ENCODE results near the gene FANCD2OS.
"Not testable (repeated sequence)": the region's sequence is repeated elsewhere in the genome, so short reads cannot be mapped to it uniquely, and the experiment has no call there.

DNA sequence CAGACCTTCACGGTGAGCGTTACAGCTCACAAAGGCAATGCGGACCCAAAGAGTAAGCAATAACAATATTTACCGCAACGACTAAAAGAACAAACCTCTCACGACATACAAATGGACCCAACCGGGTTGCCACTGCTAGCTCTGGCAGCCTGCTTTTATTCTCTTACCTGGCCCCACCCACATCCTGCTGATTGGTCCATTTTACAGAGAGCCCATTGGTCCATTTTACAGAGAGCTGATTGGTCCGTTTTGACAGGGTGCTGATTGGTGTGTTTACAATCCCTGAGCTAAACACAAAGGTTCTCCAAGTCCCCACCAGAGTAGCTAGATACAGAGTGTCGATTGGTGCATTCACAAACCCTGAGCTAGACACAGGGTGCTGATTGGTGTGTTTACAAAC is 27.8 kb upstream of the FANCD2OS start:
- TF ChIP-seq, protein P1, sequence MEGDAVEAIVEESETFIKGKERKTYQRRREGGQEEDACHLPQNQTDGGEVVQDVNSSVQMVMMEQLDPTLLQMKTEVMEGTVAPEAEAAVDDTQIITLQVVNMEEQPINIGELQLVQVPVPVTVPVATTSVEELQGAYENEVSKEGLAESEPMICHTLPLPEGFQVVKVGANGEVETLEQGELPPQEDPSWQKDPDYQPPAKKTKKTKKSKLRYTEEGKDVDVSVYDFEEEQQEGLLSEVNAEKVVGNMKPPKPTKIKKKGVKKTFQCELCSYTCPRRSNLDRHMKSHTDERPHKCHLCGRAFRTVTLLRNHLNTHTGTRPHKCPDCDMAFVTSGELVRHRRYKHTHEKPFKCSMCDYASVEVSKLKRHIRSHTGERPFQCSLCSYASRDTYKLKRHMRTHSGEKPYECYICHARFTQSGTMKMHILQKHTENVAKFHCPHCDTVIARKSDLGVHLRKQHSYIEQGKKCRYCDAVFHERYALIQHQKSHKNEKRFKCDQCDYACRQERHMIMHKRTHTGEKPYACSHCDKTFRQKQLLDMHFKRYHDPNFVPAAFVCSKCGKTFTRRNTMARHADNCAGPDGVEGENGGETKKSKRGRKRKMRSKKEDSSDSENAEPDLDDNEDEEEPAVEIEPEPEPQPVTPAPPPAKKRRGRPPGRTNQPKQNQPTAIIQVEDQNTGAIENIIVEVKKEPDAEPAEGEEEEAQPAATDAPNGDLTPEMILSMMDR (IDR thresholded peaks at IDR 0.05; ENCODE audit: insufficient read depth, low read depth, low read length): not testable (repeated sequence)
- not testable (repeated sequence) for TF ChIP-seq EZH2 (IDR thresholded peaks at IDR 0.05; ENCODE audit: insufficient read depth, low read length)

Data from astrocyte (in vitro differentiated cells and primary cell).